Transverse colon (tissue), 4 donors: ENCODE results near the gene SGSH. TPM values are rescaled to one million over a fixed set of nuclear protein-coding genes. Genes with fewer than 3 reads are reported as not detected.

Source experiments
- DNase-seq: peaks from one replicate; pipeline ENCODE4 v3.0.0-alpha.2; 2019
- H3K27ac ChIP-seq, 4 donors: fragments of 200-600 bp; sonication (generic); 2 replicates each; pipeline ENCODE4 v1.5.1; 2016 to 2018; ENCODE audit warnings: inconsistent platforms in 4 of 4
- H3K27me3 ChIP-seq: fragments of 200-600 bp; sonication (generic); 2 replicates; pipeline ENCODE4 v1.5.1; 2017; ENCODE audit warnings: inconsistent platforms
- H3K36me3 ChIP-seq, 4 donors: fragments of 200-600 bp; sonication (generic); 2 replicates each; pipeline ENCODE4 v1.5.1; 2017 to 2019; ENCODE audit warnings: inconsistent platforms in 4 of 4
- H3K4me1 ChIP-seq, 4 donors: fragments of 200-600 bp; sonication (generic); 2 replicates each; pipeline ENCODE4 v1.5.1; 2017 to 2020; ENCODE audit warnings: inconsistent platforms in 4 of 4
- H3K4me3 ChIP-seq, 4 donors: fragments of 200-600 bp; sonication (generic); 1 replicate in 1 of 4; 2 replicates in 3 of 4; pipeline versions ENCODE4 v1.5.1 to v1.6.1; 2017 to 2019; ENCODE audit warnings: inconsistent platforms in 4 of 4
- H3K9me3 ChIP-seq, 2 donors: fragments of 200-600 bp; sonication (generic); 2 replicates each; pipeline ENCODE4 v1.5.1; 2017 to 2019; ENCODE audit warnings: inconsistent platforms in 2 of 2
- CTCF ChIP-seq, 5 experiments: fragments of 200-600 bp in 3 of 5; fragments of 450-650 bp in 2 of 5; sonication (generic) in 3 of 5; IDR thresholded peaks; 1 replicate in 2 of 5; 2 replicates in 3 of 5; pipeline ENCODE4 v1.5.1; 2016 to 2017; ENCODE audit warnings: antibody characterized with exemption in 5 of 5, inconsistent platforms in 3 of 5, mild to moderate bottlenecking in 2 of 5, moderate library complexity in 1 of 5
- EP300 ChIP-seq: sonication (generic); formaldehyde crosslinking; IDR thresholded peaks from one replicate; pipeline ENCODE4 v1.6.1; 2017; ENCODE audit warnings: antibody characterized with exemption, low read depth
- POLR2A ChIP-seq: fragments of 450-650 bp; IDR thresholded peaks from one replicate; pipeline ENCODE4 v1.6.1; 2016; ENCODE audit warnings: antibody characterized with exemption, mild to moderate bottlenecking, moderate library complexity
- POLR2AphosphoS5 ChIP-seq, 3 donors: sonication (generic); formaldehyde crosslinking; IDR thresholded peaks; one replicate each; pipeline ENCODE4 v1.6.1; 2016; ENCODE audit warnings: antibody characterized with exemption in 3 of 3
- WGBS, 2 donors: methylation state at CpG; one replicate each; pipeline ENCODE4 v1.1.5; 2018; ENCODE audit warnings: low coverage in 1 of 2; 5-methylcytosine and 5-hydroxymethylcytosine counted together
- in situ Hi-C, 4 donors: fragments of 200-750 bp; cut with MboI; loops; one replicate each; pipeline versions ENCODE4 v1.15.0 to v1.15.1; 2017; ENCODE audit warnings: low sequenced_read_pairs in 3 of 4, low pct_ligation_motif_present in 1 of 4, low pct_unique_long_range_greater_than_20kb in 1 of 4
- intact Hi-C: fragments of 100-400 bp; cut with DNase I; formaldehyde crosslinking; loops from one replicate; pipeline ENCODE4 v1.15.1; 2023; ENCODE audit warnings: low total_unique reads
- total RNA-seq, 4 donors: library from RNA; depleted of rRNA; stranded (reverse); fragments of >200 nt; gene quantifications; one replicate each; pipeline ENCODE4 v1.1.0, GENCODE V29; 2016

The SGSH gene
- total RNA-seq, 4 donors from 2014 or later, result 26.2 to 66.2 (median 39.9) TPM

GRCh38 chr17:80223838-80224497 lies 3.8 kb upstream of the SGSH start:
- WGBS, 2 donors, result 89 to 91% methylated on average over 9 to 11 of the region's 11 CpGs
- no peaks in the 10 kb centered on the region for H3K9me3 ChIP-seq
- H3K27me3 ChIP-seq, result no peaks in the 10 kb centered on the region
- peaks cover 0 to 21% (median 16%) of the 10 kb centered on the region in 4 donors for H3K4me1 ChIP-seq
- TF ChIP-seq POLR2A (no peak), CTCF (IDR thresholded peaks at IDR 0.05) (no peak), POLR2AphosphoS5 (IDR thresholded peaks at IDR 0.05) (no peak), EP300 (no peak)
- intact Hi-C loops (no loop called here), in situ Hi-C loops (no loop called here)
- no peak for DNase-seq
- H3K36me3 ChIP-seq, result no peaks in the 10 kb centered on the region
- H3K4me3 ChIP-seq, result no peak overlapping the region
- no peak overlapping the region for H3K27ac ChIP-seq

GRCh38 chr17:80223142-80223815 lies 3.1 kb upstream of the SGSH start:
- intact Hi-C loops (no loop called here), in situ Hi-C loops (no loop called here)
- WGBS, 2 donors, result 91 to 100% methylated on average over 2 to 18 of the region's 18 CpGs
- H3K4me1 ChIP-seq, result peaks cover 3 to 26% (median 19%) of the 10 kb centered on the region in 4 donors
- no peak for TF ChIP-seq POLR2AphosphoS5 (IDR thresholded peaks at IDR 0.05)
- no peak for TF ChIP-seq POLR2A
- no peak for TF ChIP-seq EP300
- no peak for TF ChIP-seq CTCF (IDR thresholded peaks at IDR 0.05)
- no peaks in the 10 kb centered on the region for H3K9me3 ChIP-seq
- DNase-seq, result no peak
- H3K27me3 ChIP-seq, result no peaks in the 10 kb centered on the region
- no peak overlapping the region for H3K4me3 ChIP-seq
- no peak overlapping the region for H3K27ac ChIP-seq
- H3K36me3 ChIP-seq, result no peaks in the 10 kb centered on the region

GRCh38 chr17:80222376-80223141 lies 2.4 kb upstream of the SGSH start:
- H3K4me3 ChIP-seq, result no peak overlapping the region

More at GRCh38 chr17:80222376-80223141, 2.4 kb upstream of the SGSH start:
- H3K4me1 ChIP-seq, result peaks cover 3 to 27% (median 20%) of the 10 kb centered on the region in 4 donors
- H3K36me3 ChIP-seq, result no peaks in the 10 kb centered on the region
- 91 to 97% methylated on average over 11 to 18 of the region's 18 CpGs for WGBS, 2 donors
- in situ Hi-C loops, result no loop called here
- H3K27ac ChIP-seq, result no peak overlapping the region
- TF ChIP-seq POLR2AphosphoS5 (IDR thresholded peaks at IDR 0.05) (no peak), CTCF (IDR thresholded peaks at IDR 0.05) (no peak), POLR2A (no peak), EP300 (no peak)
- DNase-seq, result no peak
- H3K27me3 ChIP-seq, result no peaks in the 10 kb centered on the region
- no peaks in the 10 kb centered on the region for H3K9me3 ChIP-seq
- intact Hi-C loops, result no loop called here
